GM18499 (cell line): ENCODE measurements around the gene EVPLL.
"Not testable (repeated sequence)": the region's sequence is repeated elsewhere in the genome, so short reads cannot be mapped to it uniquely, and the experiment has no call there.

ENCODE experiments used
- ATAC-seq: cut with Tn5 transposase; IDR thresholded peaks from one replicate; pipeline ENCODE4 v1.9.1; 2021; ENCODE audit warnings: moderate number of reproducible peaks; ENCODE audit not compliant: insufficient read depth, unreplicated experiment

EVPLL gene

DNA sequence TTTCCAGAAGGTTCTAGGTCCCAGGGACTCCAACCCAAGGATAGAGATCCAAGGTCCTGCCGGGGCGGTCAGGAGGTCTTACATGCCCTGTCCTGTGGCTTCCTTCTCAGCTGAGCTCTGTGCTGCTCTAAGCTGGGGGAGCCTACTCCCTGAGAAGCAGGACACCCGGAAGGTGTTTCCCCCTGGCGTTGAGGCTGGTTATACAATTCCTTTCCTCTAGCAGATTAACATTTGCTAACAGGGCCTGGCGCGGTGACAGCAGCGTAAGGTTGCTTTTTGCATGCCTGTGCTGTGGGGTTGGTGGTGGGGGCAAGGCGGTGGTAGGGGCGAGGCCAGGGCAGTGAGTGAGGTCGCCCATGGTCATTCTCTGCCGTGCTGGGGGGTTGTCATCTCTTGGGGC, 43.9 kb downstream of the EVPLL start:
- not testable (repeated sequence) for ATAC-seq

DNA sequence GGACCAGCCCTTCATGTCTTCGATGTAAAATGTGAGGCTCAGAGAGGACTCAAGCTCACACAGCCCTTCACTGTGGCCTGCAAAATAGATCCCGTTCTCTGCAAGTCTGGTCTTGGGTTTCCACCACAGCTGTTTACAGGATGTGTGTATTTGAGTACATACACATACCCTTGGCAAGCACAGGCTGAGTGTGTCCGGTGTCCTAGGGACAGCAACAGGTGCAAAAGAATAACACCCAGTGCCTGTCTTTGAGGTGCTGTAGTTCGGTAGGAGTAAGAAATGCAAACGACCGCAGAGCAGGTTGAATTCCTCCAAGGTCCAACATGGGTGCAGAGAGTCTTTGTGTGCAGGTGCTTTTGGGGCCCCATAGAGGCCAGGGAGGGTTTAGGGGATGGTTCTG, 44.9 kb downstream of the EVPLL start:
- ATAC-seq = not testable (repeated sequence)

DNA sequence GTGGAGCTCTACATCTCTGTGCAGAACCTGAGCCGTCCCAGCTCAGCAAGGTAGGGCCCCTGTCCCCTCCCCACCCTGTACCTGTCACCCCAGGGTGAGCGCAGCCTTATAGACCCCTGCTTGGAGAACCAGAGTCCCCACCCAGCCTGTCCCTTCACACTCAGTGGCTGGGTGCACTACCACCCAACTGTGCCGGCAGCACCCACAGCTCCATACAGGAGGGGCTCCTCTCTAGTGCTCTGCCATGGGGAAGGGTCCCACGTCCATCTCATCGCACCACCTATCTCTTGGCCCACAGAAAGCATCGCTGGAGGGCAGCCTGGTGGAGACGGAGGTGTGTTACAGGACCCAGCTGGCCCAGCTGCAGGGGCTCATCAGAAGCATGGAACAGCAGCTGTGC, 45.4 kb downstream of the EVPLL start:
- not testable (repeated sequence) for ATAC-seq

DNA sequence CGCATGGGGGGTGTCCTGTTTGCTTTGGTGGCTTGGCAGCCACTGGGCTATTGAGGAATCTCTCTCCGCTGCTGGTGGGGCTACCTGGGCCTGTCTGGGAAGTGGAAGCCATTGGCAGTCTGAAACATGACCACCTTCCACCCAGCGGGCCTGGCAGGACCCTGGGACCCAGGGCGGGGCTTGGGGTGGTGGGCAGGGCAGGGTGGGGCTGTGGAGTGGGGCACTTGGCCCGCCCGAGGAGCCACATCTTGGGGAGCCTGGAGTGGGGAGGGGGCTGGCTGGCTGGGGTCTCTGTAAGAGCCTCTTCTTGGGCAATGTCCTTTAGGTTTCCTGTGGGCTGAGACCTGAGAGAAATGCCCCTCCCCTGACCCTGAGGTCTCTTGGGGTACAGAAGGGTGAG, 48.0 kb downstream of the EVPLL start:
- ATAC-seq = not testable (repeated sequence)

DNA sequence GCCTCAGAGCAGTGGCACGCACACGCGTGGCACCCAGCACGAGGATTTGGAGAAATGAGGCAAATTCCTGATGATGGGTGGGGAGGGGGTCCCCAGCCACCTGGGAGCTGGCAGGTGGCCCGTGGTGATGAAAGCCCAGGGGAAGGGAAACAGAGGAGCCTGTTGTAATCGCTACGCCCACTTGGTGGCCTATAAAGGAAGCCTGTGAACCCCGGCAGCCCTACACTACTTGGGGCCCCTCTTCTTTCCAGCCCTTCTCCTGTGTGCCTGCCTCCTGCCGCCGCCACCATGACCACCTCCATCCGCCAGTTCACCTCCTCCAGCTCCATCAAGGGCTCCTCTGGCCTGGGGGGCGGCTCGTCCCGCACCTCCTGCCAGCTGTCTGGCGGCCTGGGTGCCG, 49.1 kb downstream of the EVPLL start:
- not testable (repeated sequence) for ATAC-seq

DNA sequence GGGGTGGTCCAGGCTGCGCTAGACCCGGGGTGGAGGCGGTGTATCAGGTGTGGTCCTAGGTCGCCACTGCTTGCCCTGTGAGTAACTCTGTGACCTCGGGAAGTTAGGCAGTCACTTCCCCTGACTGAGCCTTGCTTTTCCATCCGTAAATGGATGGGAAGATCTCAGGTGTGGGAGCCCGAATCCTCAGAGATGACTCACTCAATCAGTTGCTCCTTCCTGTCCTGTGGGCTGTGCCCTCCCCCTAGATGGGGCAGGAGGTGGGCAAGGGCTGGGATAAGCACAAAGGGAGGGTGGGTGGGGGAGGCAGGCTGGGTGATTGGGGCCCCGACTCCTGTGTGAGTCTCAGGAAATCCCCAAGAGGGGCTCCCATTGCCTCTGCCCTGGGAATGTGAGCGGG, 54.6 kb downstream of the EVPLL start:
- ATAC-seq = not testable (repeated sequence)
